Upper lobe of right lung (tissue), 1 donor: ENCODE data around the gene C2CD2. TPM values are rescaled to one million over a fixed set of nuclear protein-coding genes. Genes with fewer than 3 reads are reported as not detected.

Source experiments
- ATAC-seq: fragments of 200-7000 bp; cut with Tn5 transposase; one replicate; pipeline ENCODE4 v1.9.1; 2020; ENCODE audit warnings: mild to moderate bottlenecking, moderate library complexity
- DNase-seq: peaks from one replicate; pipeline ENCODE4 v3.0.0-alpha.2; 2020
- H3K27ac ChIP-seq: fragments of 200-600 bp; one replicate; pipeline ENCODE4 v1.8.0; 2022
- H3K27me3 ChIP-seq: fragments of 200-600 bp; one replicate; pipeline ENCODE4 v1.8.0; 2022; ENCODE audit warnings: mild to moderate bottlenecking
- H3K36me3 ChIP-seq: fragments of 200-600 bp; one replicate; pipeline ENCODE4 v1.8.0; 2022
- H3K4me1 ChIP-seq: fragments of 200-600 bp; one replicate; pipeline ENCODE4 v1.8.0; 2022
- H3K4me3 ChIP-seq: fragments of 200-600 bp; one replicate; pipeline ENCODE4 v1.8.0; 2022; ENCODE audit warnings: mild to moderate bottlenecking
- H3K9me3 ChIP-seq: fragments of 200-600 bp; one replicate; pipeline ENCODE4 v1.8.0; 2022
- intact Hi-C: fragments of 100-400 bp; cut with DNase I; formaldehyde crosslinking; loops from one replicate; pipeline ENCODE4 v1.11.0; 2022
- total RNA-seq: library from RNA; stranded (reverse); fragmentation: NEBNext Ultra II Directional; extraction: Animal tissue kit (Norgen Biotek cat#: 25700); gene quantifications from one replicate; pipeline ENCODE4 v1.2.1, GENCODE V29; 2021
- TF ChIP-seq, protein P1 (sequence below): fragments of 200-600 bp; IDR thresholded peaks from one replicate; pipeline ENCODE4 v1.8.0; 2022; ENCODE audit warnings: antibody characterized with exemption
- donor health status: DM: no; HTN: yes; CAD: no; lungs with severe emphysema.

C2CD2 gene
- total RNA-seq, 1 donor from 2014 or later, result 26.4 TPM

DNA sequence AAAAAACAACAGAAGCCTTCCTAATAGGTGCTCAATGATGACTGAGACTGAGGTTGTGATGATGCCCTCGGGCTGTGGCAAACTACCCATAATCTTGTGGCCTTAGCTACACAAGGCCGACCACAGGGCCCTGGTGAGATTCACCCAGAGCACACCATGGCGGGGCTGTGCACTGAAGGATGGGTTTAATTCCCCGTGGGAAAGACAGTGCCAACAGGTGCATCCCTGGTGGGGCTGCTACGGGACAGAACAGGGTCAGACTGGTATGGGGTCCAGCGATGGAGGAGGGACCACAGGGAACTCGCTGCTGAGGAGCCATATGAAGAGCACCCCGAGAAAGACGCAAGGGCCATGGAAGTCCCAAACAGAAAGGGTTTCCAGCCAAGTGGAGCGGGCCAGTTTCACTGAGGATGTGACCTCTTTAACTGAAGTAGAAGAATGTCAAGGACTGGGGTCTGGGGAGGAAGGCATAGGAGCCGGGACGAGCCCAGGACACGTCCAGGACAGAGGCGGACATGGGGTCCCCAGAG is 96.0 kb downstream of the C2CD2 start:
- peaks cover 32% of the 10 kb centered on the region for H3K36me3 ChIP-seq

DNA sequence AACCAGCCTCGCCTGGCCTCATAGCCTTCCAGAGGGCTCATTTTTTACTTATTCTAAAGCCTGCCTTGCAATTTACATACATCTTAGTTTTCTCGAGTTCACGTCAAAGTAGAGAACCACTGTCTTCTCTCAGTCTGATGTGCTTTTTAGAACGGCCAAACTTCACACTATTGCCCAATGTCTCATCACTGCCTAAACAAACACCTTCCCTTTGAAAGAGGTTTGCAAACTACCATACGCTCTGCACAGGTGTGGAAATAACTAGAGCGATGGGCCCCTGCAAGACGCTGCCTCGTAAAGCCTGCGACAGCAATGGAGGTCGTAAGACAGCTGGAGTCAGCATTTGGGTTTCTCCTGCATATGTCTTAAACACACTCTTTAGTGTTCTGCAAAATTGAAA is 97.2 kb downstream of the C2CD2 start:
- Histone ChIP-seq H3K27me3 (no peaks in the 10 kb centered on the region), H3K4me3 (no peak overlapping the region), H3K36me3 (peaks cover 32% of the 10 kb centered on the region), H3K9me3 (no peaks in the 10 kb centered on the region), H3K4me1 (no peaks in the 10 kb centered on the region), H3K27ac (no peak overlapping the region)
- ATAC-seq (no peak), DNase-seq (no peak)
- TF ChIP-seq, protein P1, sequence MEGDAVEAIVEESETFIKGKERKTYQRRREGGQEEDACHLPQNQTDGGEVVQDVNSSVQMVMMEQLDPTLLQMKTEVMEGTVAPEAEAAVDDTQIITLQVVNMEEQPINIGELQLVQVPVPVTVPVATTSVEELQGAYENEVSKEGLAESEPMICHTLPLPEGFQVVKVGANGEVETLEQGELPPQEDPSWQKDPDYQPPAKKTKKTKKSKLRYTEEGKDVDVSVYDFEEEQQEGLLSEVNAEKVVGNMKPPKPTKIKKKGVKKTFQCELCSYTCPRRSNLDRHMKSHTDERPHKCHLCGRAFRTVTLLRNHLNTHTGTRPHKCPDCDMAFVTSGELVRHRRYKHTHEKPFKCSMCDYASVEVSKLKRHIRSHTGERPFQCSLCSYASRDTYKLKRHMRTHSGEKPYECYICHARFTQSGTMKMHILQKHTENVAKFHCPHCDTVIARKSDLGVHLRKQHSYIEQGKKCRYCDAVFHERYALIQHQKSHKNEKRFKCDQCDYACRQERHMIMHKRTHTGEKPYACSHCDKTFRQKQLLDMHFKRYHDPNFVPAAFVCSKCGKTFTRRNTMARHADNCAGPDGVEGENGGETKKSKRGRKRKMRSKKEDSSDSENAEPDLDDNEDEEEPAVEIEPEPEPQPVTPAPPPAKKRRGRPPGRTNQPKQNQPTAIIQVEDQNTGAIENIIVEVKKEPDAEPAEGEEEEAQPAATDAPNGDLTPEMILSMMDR, result no peak
- intact Hi-C loops, result no loop called here

More for the DNA sequence above, 96.0 kb downstream of the C2CD2 start:
- TF ChIP-seq, protein P1, result no peak
- peak; percentile 30 for DNase-seq
- intact Hi-C loops, result no loop called here
- no peaks in the 10 kb centered on the region for H3K9me3 ChIP-seq
- ATAC-seq, result no peak
- H3K4me3 ChIP-seq, result no peak overlapping the region
- no peaks in the 10 kb centered on the region for H3K4me1 ChIP-seq
- H3K27me3 ChIP-seq, result no peaks in the 10 kb centered on the region
- no peak overlapping the region for H3K27ac ChIP-seq

DNA sequence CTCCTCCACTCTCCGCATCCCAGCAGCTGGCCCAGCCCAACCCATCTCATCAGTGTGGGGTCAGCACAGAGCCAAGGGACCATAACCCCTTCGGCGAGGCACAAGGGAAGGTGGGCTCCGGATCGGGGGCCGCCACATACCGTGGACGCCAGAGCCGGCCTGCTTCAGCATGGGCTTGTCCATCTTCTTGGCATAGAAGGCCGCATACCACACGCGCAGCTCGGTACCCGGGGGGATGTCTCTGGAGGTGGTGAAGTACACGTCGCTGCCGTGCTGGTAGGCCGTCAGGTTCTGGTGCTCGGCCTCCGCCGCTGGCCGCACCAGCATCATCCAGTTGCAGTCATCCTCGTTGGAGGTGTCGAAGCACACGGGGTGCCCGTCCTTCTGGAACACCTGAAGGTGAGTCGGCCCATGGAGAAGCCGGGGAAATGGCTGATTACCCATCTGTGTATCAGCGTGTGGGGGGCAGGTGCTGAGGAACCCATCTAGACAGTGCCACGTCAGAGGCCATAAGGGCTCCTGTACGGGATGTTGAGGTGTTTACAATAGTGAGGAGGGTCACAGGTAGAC is 99.3 kb downstream of the C2CD2 start:
- no peak overlapping the region for H3K27ac ChIP-seq
- H3K27me3 ChIP-seq, result no peaks in the 10 kb centered on the region
- ATAC-seq (peak; percentile 7), DNase-seq (peak; percentile 58)
- TF ChIP-seq, protein P1, result no peak
- no peak overlapping the region for H3K4me3 ChIP-seq
- H3K4me1 ChIP-seq, result no peaks in the 10 kb centered on the region
- intact Hi-C loops, result no loop called here
- H3K36me3 ChIP-seq, result peaks cover 32% of the 10 kb centered on the region
- no peaks in the 10 kb centered on the region for H3K9me3 ChIP-seq

DNA sequence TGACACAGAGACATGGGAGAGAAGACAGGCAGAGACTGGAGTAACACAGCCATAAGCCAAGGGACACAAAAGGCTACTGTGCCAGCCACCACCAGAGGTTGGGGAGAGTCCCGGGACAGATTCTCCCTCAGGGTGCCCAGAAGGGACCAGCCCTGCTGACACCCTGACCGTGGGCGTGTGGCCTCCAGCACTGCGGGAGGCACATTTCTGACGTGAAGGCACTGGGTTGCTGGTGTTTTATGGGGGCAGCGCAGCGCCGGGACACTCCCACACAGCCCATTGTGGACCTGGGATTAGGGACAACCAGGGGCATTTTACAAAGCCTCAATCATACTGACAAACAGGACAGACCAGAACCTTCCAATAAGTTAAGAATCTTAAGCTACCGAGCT is 100.9 kb downstream of the C2CD2 start:
- intact Hi-C loops, result no loop called here
- ATAC-seq, result no peak
- peak; percentile 54 for DNase-seq

DNA sequence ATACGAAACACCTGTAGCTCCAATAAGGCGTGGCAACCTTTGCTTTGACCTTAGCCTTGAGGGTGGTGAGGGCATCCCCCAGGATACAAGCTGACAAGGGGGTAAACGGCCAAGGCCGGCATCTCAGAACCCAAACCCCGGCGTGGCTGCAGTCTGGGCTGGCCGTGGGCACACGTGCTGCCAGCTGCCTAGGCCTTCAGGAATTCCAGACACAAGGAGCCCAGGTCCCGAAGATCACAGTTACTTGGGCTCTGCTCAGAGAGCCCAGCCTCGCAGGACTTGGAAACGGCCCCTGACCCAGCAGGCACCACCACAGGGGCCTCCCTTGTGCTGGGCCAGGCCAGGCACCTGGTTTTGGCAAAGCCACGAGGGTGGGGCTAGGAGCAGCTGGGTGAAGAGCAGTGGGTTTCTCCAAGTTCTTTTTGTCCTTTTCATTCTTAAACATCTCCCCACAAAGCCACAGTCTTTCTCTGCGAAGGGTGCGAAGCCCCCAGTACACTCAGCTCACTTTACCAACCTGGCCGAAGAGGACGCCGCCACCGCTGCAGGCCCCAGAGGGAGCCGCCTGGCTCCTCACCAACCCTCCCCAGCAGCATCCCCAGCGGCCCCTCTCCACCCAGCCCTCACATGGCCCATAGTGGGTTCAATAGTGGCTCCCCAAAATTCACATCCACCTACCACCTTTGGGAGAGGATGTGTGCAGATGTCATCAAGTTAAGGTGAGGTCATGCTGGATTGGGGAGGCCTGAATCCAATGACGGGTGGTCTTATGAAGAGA is 101.5 kb downstream of the C2CD2 start:
- H3K27ac ChIP-seq, result no peak overlapping the region
- H3K9me3 ChIP-seq, result no peaks in the 10 kb centered on the region
- H3K4me1 ChIP-seq, result no peaks in the 10 kb centered on the region
- H3K4me3 ChIP-seq, result no peak overlapping the region
- no peaks in the 10 kb centered on the region for H3K27me3 ChIP-seq
- TF ChIP-seq, protein P1, result no peak
- DNase-seq (peak; percentile 53), ATAC-seq (no peak)
- peaks cover 29% of the 10 kb centered on the region for H3K36me3 ChIP-seq
- intact Hi-C loops, result no loop called here

More for the DNA sequence above, 100.9 kb downstream of the C2CD2 start:
- no peaks in the 10 kb centered on the region for H3K9me3 ChIP-seq
- H3K27ac ChIP-seq, result no peak overlapping the region
- H3K4me1 ChIP-seq, result no peaks in the 10 kb centered on the region
- TF ChIP-seq, protein P1, result no peak
- H3K36me3 ChIP-seq, result peaks cover 29% of the 10 kb centered on the region
- H3K27me3 ChIP-seq, result no peaks in the 10 kb centered on the region
- no peak overlapping the region for H3K4me3 ChIP-seq
